DOHH2 (cell line): ENCODE data around the gene TFDP1.

Source experiments
- H3F3A ChIP-seq: fragments of 200-600 bp; sonication (generic), shearing (Covaris generic); 2 replicates; pipeline ENCODE4 v1.6.0; 2016; ENCODE audit warnings: antibody characterized with exemption, mild to moderate bottlenecking; ENCODE audit not compliant: control insufficient read depth, insufficient read depth
- H3K27ac ChIP-seq: fragments of 200-600 bp; sonication (generic); 2 replicates; pipeline ENCODE4 v1.5.1; 2014; ENCODE audit warnings: low read depth, mild to moderate bottlenecking, low read length, moderate library complexity
- H3K27me3 ChIP-seq: fragments of 200-600 bp; sonication (generic); 2 replicates; pipeline ENCODE4 v1.6.1; 2014; ENCODE audit warnings: mild to moderate bottlenecking, low read length, mixed read lengths; ENCODE audit not compliant: control insufficient read depth
- H3K36me3 ChIP-seq: fragments of 200-600 bp; sonication (generic); 2 replicates; pipeline ENCODE4 v1.6.1; 2014; ENCODE audit warnings: mild to moderate bottlenecking, low read length, moderate library complexity, mixed read lengths; ENCODE audit not compliant: control insufficient read depth
- H3K4me1 ChIP-seq: fragments of 200-600 bp; sonication (generic); 2 replicates; pipeline ENCODE4 v1.6.1; 2014; ENCODE audit warnings: mild to moderate bottlenecking, low read length, mixed read lengths; ENCODE audit not compliant: control insufficient read depth
- H3K4me2 ChIP-seq: fragments of 200-600 bp; sonication (generic); 2 replicates; pipeline ENCODE4 v1.6.0; 2014; ENCODE audit warnings: mild to moderate bottlenecking, low read length, moderate library complexity
- H3K4me3 ChIP-seq: fragments of 200-600 bp; sonication (generic); 2 replicates; pipeline ENCODE4 v1.5.1; 2014; ENCODE audit warnings: mild to moderate bottlenecking, low read length, mixed read lengths
- H3K79me2 ChIP-seq: fragments of 200-600 bp; sonication (generic); 2 replicates; pipeline ENCODE4 v1.6.1; 2014; ENCODE audit warnings: mild to moderate bottlenecking, low read length, mixed read lengths; ENCODE audit not compliant: control insufficient read depth
- H3K9me2 ChIP-seq: fragments of 200-600 bp; sonication (generic); replicated peaks from 2 replicates; pipeline ENCODE4 v1.6.1; 2014; ENCODE audit warnings: mild to moderate bottlenecking, low read length, mixed read lengths; ENCODE audit not compliant: control insufficient read depth
- H3K9me3 ChIP-seq: fragments of 200-600 bp; sonication (generic); 2 replicates; pipeline ENCODE4 v1.6.1; 2014; ENCODE audit warnings: antibody characterized with exemption, low read length, mixed read lengths; ENCODE audit not compliant: control insufficient read depth, insufficient read depth
- H4K20me1 ChIP-seq: fragments of 200-600 bp; sonication (generic); 2 replicates; pipeline ENCODE4 v1.6.0; 2014; ENCODE audit warnings: low read depth, mild to moderate bottlenecking, antibody characterized with exemption, low read length, moderate library complexity; ENCODE audit not compliant: control insufficient read depth, insufficient read depth
- CTCF ChIP-seq: fragments of 200-600 bp; sonication (generic); IDR thresholded peaks from one replicate; pipeline ENCODE4 v1.5.1; 2014; ENCODE audit warnings: antibody characterized with exemption, mild to moderate bottlenecking, low read depth, low read length; ENCODE audit not compliant: poor library complexity, severe bottlenecking
- EZH2phosphoT487 ChIP-seq: fragments of 200-600 bp; sonication (generic); IDR thresholded peaks from 2 replicates; pipeline ENCODE4 v1.6.1; 2017; ENCODE audit warnings: borderline replicate concordance, mild to moderate bottlenecking, antibody characterized with exemption, low read length, moderate library complexity, mixed read lengths

TFDP1 gene

GRCh38 chr13:113625965-113626721, 41.6 kb downstream of the TFDP1 start:
- no peaks in the 10 kb centered on the region for H3K9me2 ChIP-seq
- H3K27ac ChIP-seq: no peak overlapping the region
- peaks cover 86% of the 10 kb centered on the region for H3K36me3 ChIP-seq
- H3K9me3 ChIP-seq: no peaks in the 10 kb centered on the region
- H3K4me1 ChIP-seq: no peaks in the 10 kb centered on the region
- TF ChIP-seq CTCF: no peak
- TF ChIP-seq EZH2phosphoT487: no peak
- no peak overlapping the region for H3K4me2 ChIP-seq
- peaks cover 21% of the 10 kb centered on the region; the same call in 1 of the 2 replicates for H4K20me1 ChIP-seq
- no peaks in the 10 kb centered on the region for H3K27me3 ChIP-seq
- H3F3A ChIP-seq: no peaks in the 10 kb centered on the region
- no peak overlapping the region for H3K4me3 ChIP-seq
- H3K79me2 ChIP-seq: peaks cover 97% of the 10 kb centered on the region

GRCh38 chr13:113627136-113627535, 42.6 kb downstream of the TFDP1 start:
- no peaks in the 10 kb centered on the region for H3K9me2 ChIP-seq
- no peaks in the 10 kb centered on the region for H3F3A ChIP-seq
- peaks cover 21% of the 10 kb centered on the region; the same call in 1 of the 2 replicates for H4K20me1 ChIP-seq
- H3K27ac ChIP-seq: no peak overlapping the region
- no peaks in the 10 kb centered on the region for H3K9me3 ChIP-seq
- H3K27me3 ChIP-seq: no peaks in the 10 kb centered on the region
- no peak overlapping the region for H3K4me3 ChIP-seq
- no peaks in the 10 kb centered on the region for H3K4me1 ChIP-seq
- H3K79me2 ChIP-seq: peaks cover 91% of the 10 kb centered on the region
- H3K4me2 ChIP-seq: no peak overlapping the region
- no peak for TF ChIP-seq CTCF
- no peak for TF ChIP-seq EZH2phosphoT487
- peaks cover 95% of the 10 kb centered on the region for H3K36me3 ChIP-seq

DNA sequence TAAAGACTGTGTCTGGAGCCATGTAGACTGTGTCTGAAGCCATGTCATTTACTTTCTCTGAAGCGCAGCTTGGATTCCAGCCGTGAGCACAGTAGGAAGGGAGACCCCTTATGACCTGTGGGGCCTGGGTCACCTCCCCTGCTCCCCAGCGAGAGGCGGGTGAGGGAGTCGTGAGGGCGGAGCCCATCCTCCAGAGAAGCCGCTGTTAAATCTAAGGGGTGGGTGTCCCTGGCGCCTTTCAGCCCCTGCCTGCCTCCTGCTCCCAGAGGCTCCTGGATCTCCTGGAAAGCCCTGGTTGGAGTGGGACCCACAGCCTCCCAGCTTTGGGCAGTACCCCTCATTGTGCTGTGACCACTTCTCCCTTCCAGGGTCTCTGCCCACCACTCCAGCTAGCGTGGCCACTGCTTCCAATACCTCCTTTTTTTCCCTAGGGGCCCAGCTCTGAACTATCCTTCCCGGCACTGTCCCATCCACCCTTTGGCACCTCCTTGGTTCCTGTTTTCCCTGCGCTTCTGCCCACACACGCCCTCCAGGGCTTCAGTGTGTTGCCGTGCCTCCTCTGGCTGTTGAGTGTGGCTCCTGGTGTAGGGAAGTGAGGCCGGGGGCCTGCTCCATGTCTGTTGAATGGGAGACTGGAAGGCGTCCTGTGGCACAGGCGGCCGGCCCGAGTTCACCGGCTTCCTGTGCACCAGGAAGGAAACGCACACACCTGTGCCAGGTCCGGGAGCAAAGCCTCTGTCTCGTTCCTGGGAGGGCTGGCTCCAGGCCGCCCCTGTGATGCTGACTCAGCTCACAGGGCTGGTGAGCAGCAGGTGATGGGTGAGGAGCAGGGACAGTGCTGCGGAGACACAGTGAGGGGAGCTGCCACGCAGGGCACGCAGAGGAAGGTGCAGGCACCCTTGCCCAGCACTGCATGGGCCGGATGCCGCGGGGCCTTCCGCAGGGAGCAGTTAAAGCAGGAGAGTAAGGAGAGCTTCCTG, 44.0 kb downstream of the TFDP1 start:
- Histone ChIP-seq H3K27me3 (no peaks in the 10 kb centered on the region), H3K4me1 (no peaks in the 10 kb centered on the region), H3K4me3 (no peak overlapping the region), H3K4me2 (no peak overlapping the region), H3K79me2 (peaks cover 77% of the 10 kb centered on the region), H3K9me3 (no peaks in the 10 kb centered on the region), H3K9me2 (no peaks in the 10 kb centered on the region), H3F3A (no peaks in the 10 kb centered on the region), H3K27ac (no peak overlapping the region), H3K36me3 (peaks cover 95% of the 10 kb centered on the region), H4K20me1 (peaks cover 21% of the 10 kb centered on the region; the same call in 1 of the 2 replicates)
- TF ChIP-seq CTCF: no peak
- TF ChIP-seq EZH2phosphoT487: no peak
